OCI-LY1 (cell line): ENCODE data around the gene PRR14L.

Source experiments
- CTCF ChIP-seq: fragments of 200-600 bp; sonication (generic), shearing (Covaris generic); IDR thresholded peaks from 2 replicates; pipeline ENCODE4 v1.5.1; 2017; ENCODE audit warnings: mild to moderate bottlenecking, antibody characterized with exemption, low read length, moderate library complexity, mixed read lengths
- EZH2 ChIP-seq: fragments of 200-600 bp; sonication (generic), shearing (Covaris generic); IDR thresholded peaks from 2 replicates; pipeline ENCODE4 v1.8.0; 2017; ENCODE audit warnings: borderline replicate concordance, mixed run types, mild to moderate bottlenecking, antibody characterized with exemption, low read length, moderate library complexity, mixed read lengths

GRCh38 chr22:31773416-31773815 lies 23.5 kb upstream of the PRR14L start:
- no peak for TF ChIP-seq CTCF
- no peak for TF ChIP-seq EZH2
